IMR-90 (cell line): ENCODE data around the gene PPFIA2. TPM values are rescaled to one million over a fixed set of nuclear protein-coding genes. Genes with fewer than 3 reads are reported as not detected.

ENCODE experiments used
- ATAC-seq: fragments of 200-7000 bp; cut with Tn5 transposase; 2 replicates; pipeline ENCODE4 v1.9.1; 2020; ENCODE audit warnings: low read depth, mild to moderate bottlenecking, moderate library complexity
- BruUV-seq: library from RNA; stranded (reverse); fragments of 400-500 nt; replicated peaks from 2 replicates; lab custom pipeline; 2021; lab: Mats Ljungman, UMichigan
- CTCF ChIA-PET: fragments of 300-600 bp; formaldehyde crosslinking; extraction: SDS; loops from one replicate; lab custom pipeline; 2021; ENCODE audit warnings: antibody characterized with exemption; lab: Yijun Ruan, JAX
- POLR2A ChIA-PET: fragments of 300-600 bp; sonication (Branson Sonifier 250); formaldehyde crosslinking; loops from one replicate; lab custom pipeline; 2022; ENCODE audit warnings: antibody characterized with exemption; ENCODE audit not compliant: unreplicated experiment; lab: Charles Lee
- DNase-seq: peaks from one replicate; pipeline ENCODE4 v3.0.0; 2013
- H2AFZ ChIP-seq: replicated peaks from 2 replicates; pipeline ENCODE3; 2013; ENCODE audit warnings: low read length, mild to moderate bottlenecking; ENCODE audit not compliant: poor library complexity
- H2AK5ac ChIP-seq: 2 replicates; pipeline ENCODE4 v1.6.1; 2013; ENCODE audit warnings: low read depth, low read length, inconsistent platforms
- H2AK9ac ChIP-seq: replicated peaks from 2 replicates; pipeline ENCODE3; 2013; ENCODE audit warnings: mild to moderate bottlenecking, low read depth, low read length, moderate library complexity; ENCODE audit not compliant: poor library complexity
- H2BK120ac ChIP-seq: 2 replicates; pipeline ENCODE4 v1.6.1; 2013; ENCODE audit warnings: low read depth, low read length, inconsistent platforms
- H2BK15ac ChIP-seq: 3 replicates; pipeline ENCODE4 v1.6.1; 2013; ENCODE audit warnings: low read depth, low read length, inconsistent platforms
- H2BK20ac ChIP-seq: 2 replicates; pipeline ENCODE4 v1.6.1; 2013; ENCODE audit warnings: low read depth, mild to moderate bottlenecking, inconsistent platforms, low read length, moderate library complexity
- H2BK5ac ChIP-seq: 2 replicates; pipeline ENCODE4 v1.6.1; 2013; ENCODE audit warnings: mild to moderate bottlenecking, low read depth, low read length, inconsistent platforms; ENCODE audit not compliant: poor library complexity, severe bottlenecking
- H3K14ac ChIP-seq: replicated peaks from 2 replicates; pipeline ENCODE4 v1.6.1; 2013; ENCODE audit warnings: low read depth, low read length, inconsistent platforms
- H3K18ac ChIP-seq: 2 replicates; pipeline ENCODE4 v1.6.1; 2013; ENCODE audit warnings: low read depth, low read length, control low read depth
- H3K23ac ChIP-seq: 2 replicates; pipeline ENCODE4 v1.6.1; 2013; ENCODE audit warnings: low read depth, low read length, inconsistent platforms
- H3K27ac ChIP-seq: 2 replicates; pipeline ENCODE4 v1.5.1; 2013; ENCODE audit warnings: mild to moderate bottlenecking, control low read depth, low read length; ENCODE audit not compliant: insufficient read depth
- H3K27me3 ChIP-seq: 2 replicates; pipeline ENCODE4 v1.6.1; 2013; ENCODE audit warnings: low read length; ENCODE audit not compliant: control insufficient read depth, insufficient read depth
- H3K36me3 ChIP-seq: 2 replicates; pipeline ENCODE4 v1.6.1; 2013; ENCODE audit warnings: low read length, mixed read lengths; ENCODE audit not compliant: control insufficient read depth, insufficient read depth
- H3K4ac ChIP-seq: 2 replicates; pipeline ENCODE4 v1.6.1; 2013; ENCODE audit warnings: low read depth, low read length, inconsistent platforms
- H3K4me1 ChIP-seq: 2 replicates; pipeline ENCODE4 v1.6.1; 2013; ENCODE audit warnings: low read length, mixed read lengths; ENCODE audit not compliant: control insufficient read depth, insufficient read depth
- H3K4me2 ChIP-seq: 2 replicates; pipeline ENCODE4 v1.6.1; 2013; ENCODE audit warnings: low read depth, mild to moderate bottlenecking, control low read depth, low read length, moderate library complexity
- H3K4me3 ChIP-seq: 2 replicates; pipeline ENCODE4 v1.5.1; 2013; ENCODE audit warnings: low read depth, mild to moderate bottlenecking, control low read depth, low read length, moderate library complexity; ENCODE audit not compliant: insufficient read depth
- H3K56ac ChIP-seq: 2 replicates; pipeline ENCODE4 v1.6.1; 2013; ENCODE audit warnings: low read length, inconsistent platforms; ENCODE audit not compliant: insufficient read depth; ENCODE audit errors: extremely low read depth
- H3K79me1 ChIP-seq, 2 experiments: 2 replicates each; pipeline ENCODE4 v1.6.1; 2013; ENCODE audit warnings: low read length in 2 of 2, inconsistent platforms in 1 of 2, low read depth in 1 of 2
- H3K9ac ChIP-seq: 2 replicates; pipeline ENCODE4 v1.6.1; 2013; ENCODE audit warnings: low read depth, low read length, control low read depth
- H3K9me1 ChIP-seq: 2 replicates; pipeline ENCODE4 v1.6.1; 2013; ENCODE audit warnings: low read length, inconsistent platforms; ENCODE audit not compliant: insufficient read depth
- H3K9me3 ChIP-seq: 2 replicates; pipeline ENCODE4 v1.6.1; 2013; ENCODE audit warnings: low read length; ENCODE audit not compliant: control insufficient read depth, insufficient read depth
- H4K20me1 ChIP-seq: 2 replicates; pipeline ENCODE4 v1.6.1; 2013; ENCODE audit warnings: low read length, inconsistent platforms; ENCODE audit not compliant: insufficient read depth
- H4K5ac ChIP-seq: 2 replicates; pipeline ENCODE4 v1.6.1; 2013; ENCODE audit warnings: mild to moderate bottlenecking, low read depth, low read length, control low read depth
- H4K8ac ChIP-seq, 2 experiments: 2 replicates each; pipeline ENCODE4 v1.6.1; 2013; ENCODE audit warnings: low read depth in 2 of 2, low read length in 2 of 2, control low read depth in 1 of 2, inconsistent platforms in 1 of 2
- H4K91ac ChIP-seq: 2 replicates; pipeline ENCODE4 v1.6.1; 2013; ENCODE audit warnings: low read depth, low read length, inconsistent platforms; ENCODE audit not compliant: insufficient read depth
- POLR2A ChIP-seq: IDR thresholded peaks from 2 replicates; pipeline ENCODE4 v1.6.1; 2012; ENCODE audit warnings: mild to moderate bottlenecking, low read depth, low read length
- USF2 ChIP-seq: fragments of 150-350 bp; IDR thresholded peaks from 2 replicates; pipeline ENCODE4 v1.6.1; 2017; ENCODE audit warnings: mild to moderate bottlenecking, antibody characterized with exemption, low read length, low read depth
- WGBS, 2 experiments: methylation state at CpG; one replicate each; pipeline versions ENCODE4 v1.1.5 to v1.1.7; 2013; ENCODE audit warnings: missing lambda C conversion rate in 2 of 2; ENCODE audit not compliant: insufficient read length in 1 of 2; ENCODE audit errors: extremely low coverage in 2 of 2; 5-methylcytosine and 5-hydroxymethylcytosine counted together
- dilution Hi-C: fragments of 300-500 bp; cut with HindIII; formaldehyde crosslinking; loops from one replicate; pipeline ENCODE4 v1.14.3; 2018; ENCODE audit warnings: low sequenced_read_pairs; ENCODE audit not compliant: unreplicated experiment
- in situ Hi-C: fragments of 300-500 bp; cut with MboI; formaldehyde crosslinking; loops from 3 replicates; pipeline ENCODE4 v1.14.3; 2019; ENCODE audit warnings: low sequenced_read_pairs, inconsistent platforms, mixed read lengths
- intact Hi-C: fragments of 100-400 bp; cut with micrococcal nuclease; formaldehyde crosslinking; loops from 2 replicates; pipeline ENCODE4 v1.10.0; 2022
- polyA plus RNA-seq, 3 experiments: library from polyadenylated mRNA; depleted of rRNA; stranded (reverse); fragments of >200 nt; gene quantifications; 2 replicates each; pipeline ENCODE4 v1.2.3, GENCODE V29; 2012; ENCODE audit warnings: low replicate concordance in 1 of 3
- total RNA-seq: library from RNA; depleted of rRNA; stranded (reverse); fragments of >200 nt; gene quantifications from 2 replicates; pipeline ENCODE4 v1.2.3, GENCODE V29; 2012

PPFIA2 gene
- total and polyA plus RNA-seq, 2 of the 4 experiments (the other 2 are of a cell fraction) = 0.29 to 1.3 TPM

GRCh38 chr12:81303935-81304334 is 455.2 kb downstream of the PPFIA2 start:
- no CpG with 5 or more reads among the region's 3 CpGs for WGBS, 2 experiments
- intact Hi-C loops = no loop called here

More at GRCh38 chr12:81303935-81304334, 455.2 kb downstream of the PPFIA2 start:
- ChIA-PET POLR2A (no interaction called here), CTCF (no interaction called here)
- Histone ChIP-seq H3K79me1 (no peaks in the 10 kb centered on the region), H3K27me3 (no peaks in the 10 kb centered on the region), H3K27ac (no peak overlapping the region), H2AFZ (no peak overlapping the region), H2AK5ac (no peak overlapping the region), H3K9ac (no peak overlapping the region), H3K4ac (no peak overlapping the region), H2BK120ac (no peak overlapping the region), H3K14ac (no peak overlapping the region), H3K9me1 (no peaks in the 10 kb centered on the region), H3K9me3 (no peaks in the 10 kb centered on the region), H2BK20ac (no peak overlapping the region), H3K36me3 (no peaks in the 10 kb centered on the region), H4K91ac (no peak overlapping the region), H3K56ac (no peak overlapping the region), H2AK9ac (no peak overlapping the region), H4K20me1 (no peaks in the 10 kb centered on the region), H2BK5ac (no peak overlapping the region), H3K18ac (no peak overlapping the region), H3K4me1 (no peaks in the 10 kb centered on the region), H3K23ac (no peak overlapping the region), H4K8ac (no peak overlapping the region), H3K4me3 (no peak overlapping the region), H2BK15ac (no peak overlapping the region), H3K4me2 (no peak overlapping the region), H4K5ac (no peak overlapping the region)
- dilution Hi-C loops (no loop called here), in situ Hi-C loops (no loop called here)
- TF ChIP-seq USF2 = no peak
- no peak for TF ChIP-seq POLR2A
- ATAC-seq = no peak
- no peak for DNase-seq
- BruUV-seq = no TSS peak
